Neural cell (in vitro differentiated cells): Measurements from ENCODE around the gene NR1D1. TPM values are rescaled to one million over a fixed set of nuclear protein-coding genes. Genes with fewer than 3 reads are reported as not detected.

Experiments used
- polyA plus RNA-seq: library from polyadenylated mRNA; depleted of rRNA; stranded (reverse); fragments of >200 nt; gene quantifications from 2 replicates; pipeline ENCODE4 v1.2.3, GENCODE V29; 2014

Gene NR1D1
- polyA plus RNA-seq, 1 donor from 2014 or later: 0.73 TPM

Other genes with a start within 250 kb of the NR1D1 start
- gene IKZF3, start 236.3 kb downstream of the NR1D1 start, polyA plus RNA-seq: not detected in 2 replicates
- gene ZPBP2, start 232.4 kb downstream of the NR1D1 start, polyA plus RNA-seq: not detected in 2 replicates
- gene GSDMB, start 182.0 kb downstream of the NR1D1 start, polyA plus RNA-seq: 22.7 and 40.2 TPM in 2 replicates
- 90.1 and 97.1 TPM in 2 replicates for gene ORMDL3, start 173.0 kb downstream of the NR1D1 start, polyA plus RNA-seq
- gene LRRC3C, start 172.9 kb downstream of the NR1D1 start, polyA plus RNA-seq: not detected in 2 replicates
- gene GSDMA, start 137.6 kb downstream of the NR1D1 start, polyA plus RNA-seq: not detected in 2 replicates
- gene PSMD3, start 119.8 kb downstream of the NR1D1 start, polyA plus RNA-seq: 117 and 139 TPM in 2 replicates
- gene CSF3, start 85.1 kb downstream of the NR1D1 start, polyA plus RNA-seq: 0.32 TPM in 1 of 2 replicates, not detected in the other
- gene MED24, start 46.2 kb downstream of the NR1D1 start, polyA plus RNA-seq: 159 and 161 TPM in 2 replicates
- 97.2 and 111 TPM in 2 replicates for gene THRA, start 37.6 kb downstream of the NR1D1 start, polyA plus RNA-seq
- 118 and 137 TPM in 2 replicates for gene MSL1, start 21.4 kb upstream of the NR1D1 start, polyA plus RNA-seq
- gene CASC3, start 39.9 kb upstream of the NR1D1 start, polyA plus RNA-seq: 50.6 and 52.3 TPM in 2 replicates
- 15.5 and 15.6 TPM in 2 replicates for gene RAPGEFL1, start 76.9 kb upstream of the NR1D1 start, polyA plus RNA-seq
- 8.6 and 11.5 TPM in 2 replicates for gene WIPF2, start 118.7 kb upstream of the NR1D1 start, polyA plus RNA-seq
- gene CDC6, start 187.3 kb upstream of the NR1D1 start, polyA plus RNA-seq: 1.9 and 2.2 TPM in 2 replicates
- 4.7 and 6.6 TPM in 2 replicates for gene RARA, start 208.6 kb upstream of the NR1D1 start, polyA plus RNA-seq